ENCODE measurements around the gene NCEH1. TPM values are rescaled to one million over a fixed set of nuclear protein-coding genes. Genes with fewer than 3 reads are reported as not detected.

NCEH1 gene
- total RNA-seq, 1 experiment from 2014 or later, result 11.5 TPM

DNA sequence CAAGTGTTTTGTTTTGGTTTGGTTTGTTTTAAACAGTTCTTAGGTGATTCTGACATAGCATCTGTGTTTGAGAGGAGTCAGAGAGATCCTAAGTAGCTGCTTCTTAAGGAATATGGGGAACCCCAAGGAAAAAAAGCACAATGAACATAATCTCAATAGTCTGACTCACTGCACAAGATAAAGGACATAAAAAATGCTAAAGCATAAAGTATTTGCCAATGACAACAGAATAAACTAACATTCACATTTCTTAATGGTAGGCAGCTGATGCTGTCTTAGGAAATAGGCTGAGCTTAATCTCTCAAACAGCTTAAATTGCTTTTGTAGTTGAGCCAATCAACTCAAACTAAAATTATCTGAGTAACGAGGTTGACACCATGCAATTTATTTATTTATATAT is 2.9 kb downstream of the NCEH1 start:
- peaks cover 15 to 27% of the 10 kb centered on the region in 2 experiments for H3K4me1 ChIP-seq (ENCODE audit: control insufficient read depth in 1 of 2, insufficient read depth in 2 of 2, low read length in 2 of 2)
- DNase-seq (ENCODE audit: low read depth, low spot score), result no peak
- ChIA-PET RAD21 (ENCODE audit: low non-redundant PET in 1 of 2, low total read pairs in 2 of 2, uncharacterized antibody in 2 of 2, unreplicated experiment in 2 of 2) (no interaction called here), CTCF (no interaction called here), POLR2A (no interaction called here)
- no peaks in the 10 kb centered on the region for H3K9me2 ChIP-seq (ENCODE audit: insufficient read depth)
- no peaks in the 10 kb centered on the region for H4K20me1 ChIP-seq (ENCODE audit: insufficient read depth)
- TF ChIP-seq ZFX (IDR thresholded peaks at IDR 0.05), result no peak
- TF ChIP-seq, protein P1, sequence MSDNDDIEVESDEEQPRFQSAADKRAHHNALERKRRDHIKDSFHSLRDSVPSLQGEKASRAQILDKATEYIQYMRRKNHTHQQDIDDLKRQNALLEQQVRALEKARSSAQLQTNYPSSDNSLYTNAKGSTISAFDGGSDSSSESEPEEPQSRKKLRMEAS (IDR thresholded peaks at IDR 0.05), result no peak
- TF ChIP-seq, protein P2, sequence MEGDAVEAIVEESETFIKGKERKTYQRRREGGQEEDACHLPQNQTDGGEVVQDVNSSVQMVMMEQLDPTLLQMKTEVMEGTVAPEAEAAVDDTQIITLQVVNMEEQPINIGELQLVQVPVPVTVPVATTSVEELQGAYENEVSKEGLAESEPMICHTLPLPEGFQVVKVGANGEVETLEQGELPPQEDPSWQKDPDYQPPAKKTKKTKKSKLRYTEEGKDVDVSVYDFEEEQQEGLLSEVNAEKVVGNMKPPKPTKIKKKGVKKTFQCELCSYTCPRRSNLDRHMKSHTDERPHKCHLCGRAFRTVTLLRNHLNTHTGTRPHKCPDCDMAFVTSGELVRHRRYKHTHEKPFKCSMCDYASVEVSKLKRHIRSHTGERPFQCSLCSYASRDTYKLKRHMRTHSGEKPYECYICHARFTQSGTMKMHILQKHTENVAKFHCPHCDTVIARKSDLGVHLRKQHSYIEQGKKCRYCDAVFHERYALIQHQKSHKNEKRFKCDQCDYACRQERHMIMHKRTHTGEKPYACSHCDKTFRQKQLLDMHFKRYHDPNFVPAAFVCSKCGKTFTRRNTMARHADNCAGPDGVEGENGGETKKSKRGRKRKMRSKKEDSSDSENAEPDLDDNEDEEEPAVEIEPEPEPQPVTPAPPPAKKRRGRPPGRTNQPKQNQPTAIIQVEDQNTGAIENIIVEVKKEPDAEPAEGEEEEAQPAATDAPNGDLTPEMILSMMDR (IDR thresholded peaks at IDR 0.05 in 2 of 3, conservative IDR thresholded peaks at IDR 0.05 in 1 of 3; ENCODE audit: borderline replicate concordance in 1 of 3, insufficient read depth in 1 of 3, low read depth in 2 of 3, low read length in 2 of 3), result no peak
- no peak for TF ChIP-seq JUND (IDR thresholded peaks at IDR 0.05)
- ATAC-seq, result no peak
- H3K9me3 ChIP-seq (ENCODE audit: control insufficient read depth in 1 of 2, insufficient read depth in 1 of 2, low read depth in 1 of 2, low read length in 2 of 2), result no peaks in the 10 kb centered on the region
- no peaks in the 10 kb centered on the region for H3K36me3 ChIP-seq (ENCODE audit: control insufficient read depth in 1 of 2, insufficient read depth in 2 of 2, low read length in 2 of 2)
- H2AFZ ChIP-seq (ENCODE audit: low read depth, low read length, poor library complexity, severe bottlenecking), result no peak overlapping the region
- BruUV-seq (replicated peaks), result no TSS peak
- no peak overlapping the region for H3K9ac ChIP-seq (ENCODE audit: low read length)
- H3K79me2 ChIP-seq (ENCODE audit: insufficient read depth, low read length), result peaks cover 57% of the 10 kb centered on the region
- no peaks in the 10 kb centered on the region for H3K27me3 ChIP-seq (ENCODE audit: insufficient read depth, low read length)
- no peak overlapping the region for H3K4me2 ChIP-seq (ENCODE audit: low read length)
- H3K4me3 ChIP-seq (replicated peaks in 1 of 2; ENCODE audit: low read depth in 1 of 2, low read length in 2 of 2), result no peak overlapping the region
- intact Hi-C loops (cut with micrococcal nuclease), result no loop called here
- H3K27ac ChIP-seq (ENCODE audit: low read depth, low read length), result no peak overlapping the region

DNA sequence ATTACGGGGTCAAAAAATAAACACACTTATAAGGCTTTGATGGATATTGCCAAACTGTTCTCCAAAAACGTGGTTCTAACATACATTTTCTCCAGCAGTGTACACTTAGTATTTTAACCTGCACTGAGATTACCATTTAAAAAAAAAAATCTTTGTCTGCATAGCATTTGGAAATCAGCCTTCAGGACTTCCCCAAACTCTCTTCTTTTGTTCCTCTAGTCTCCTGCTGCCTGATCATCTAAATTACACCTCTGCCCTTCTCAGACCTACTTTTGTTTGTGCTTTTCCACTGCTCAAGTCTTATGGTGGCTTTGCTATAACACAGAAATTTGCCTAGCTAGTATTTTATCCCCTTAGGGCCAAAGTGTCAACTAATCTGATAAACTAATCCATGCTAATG is 3.8 kb downstream of the NCEH1 start:
- Histone ChIP-seq H3K4me1 (ENCODE audit: control insufficient read depth in 1 of 2, insufficient read depth in 2 of 2, low read length in 2 of 2) (peaks cover 14 to 24% of the 10 kb centered on the region in 2 experiments), H3K4me3 (replicated peaks in 1 of 2; ENCODE audit: low read depth in 1 of 2, low read length in 2 of 2) (no peak overlapping the region), H3K36me3 (ENCODE audit: control insufficient read depth in 1 of 2, insufficient read depth in 2 of 2, low read length in 2 of 2) (no peaks in the 10 kb centered on the region), H3K79me2 (ENCODE audit: insufficient read depth, low read length) (peaks cover 66% of the 10 kb centered on the region), H3K9ac (ENCODE audit: low read length) (no peak overlapping the region), H3K27ac (ENCODE audit: low read depth, low read length) (no peak overlapping the region), H3K27me3 (ENCODE audit: insufficient read depth, low read length) (no peaks in the 10 kb centered on the region), H4K20me1 (ENCODE audit: insufficient read depth) (no peaks in the 10 kb centered on the region), H2AFZ (ENCODE audit: low read depth, low read length, poor library complexity, severe bottlenecking) (no peak overlapping the region), H3K4me2 (ENCODE audit: low read length) (no peak overlapping the region), H3K9me2 (ENCODE audit: insufficient read depth) (no peaks in the 10 kb centered on the region), H3K9me3 (ENCODE audit: control insufficient read depth in 1 of 2, insufficient read depth in 1 of 2, low read depth in 1 of 2, low read length in 2 of 2) (no peaks in the 10 kb centered on the region)
- no peak for DNase-seq (ENCODE audit: low read depth, low spot score)
- intact Hi-C loops (cut with micrococcal nuclease), result no loop called here
- ChIA-PET RAD21 (ENCODE audit: low non-redundant PET in 1 of 2, low total read pairs in 2 of 2, uncharacterized antibody in 2 of 2, unreplicated experiment in 2 of 2) (no interaction called here), CTCF (no interaction called here), POLR2A (no interaction called here)
- no peak for ATAC-seq
- no TSS peak for BruUV-seq (replicated peaks)
- TF ChIP-seq ELF1 (IDR thresholded peaks at IDR 0.05; ENCODE audit: borderline replicate concordance, low read depth), result no peak
- TF ChIP-seq, protein P1 (IDR thresholded peaks at IDR 0.05), result no peak
- TF ChIP-seq, protein P3, sequence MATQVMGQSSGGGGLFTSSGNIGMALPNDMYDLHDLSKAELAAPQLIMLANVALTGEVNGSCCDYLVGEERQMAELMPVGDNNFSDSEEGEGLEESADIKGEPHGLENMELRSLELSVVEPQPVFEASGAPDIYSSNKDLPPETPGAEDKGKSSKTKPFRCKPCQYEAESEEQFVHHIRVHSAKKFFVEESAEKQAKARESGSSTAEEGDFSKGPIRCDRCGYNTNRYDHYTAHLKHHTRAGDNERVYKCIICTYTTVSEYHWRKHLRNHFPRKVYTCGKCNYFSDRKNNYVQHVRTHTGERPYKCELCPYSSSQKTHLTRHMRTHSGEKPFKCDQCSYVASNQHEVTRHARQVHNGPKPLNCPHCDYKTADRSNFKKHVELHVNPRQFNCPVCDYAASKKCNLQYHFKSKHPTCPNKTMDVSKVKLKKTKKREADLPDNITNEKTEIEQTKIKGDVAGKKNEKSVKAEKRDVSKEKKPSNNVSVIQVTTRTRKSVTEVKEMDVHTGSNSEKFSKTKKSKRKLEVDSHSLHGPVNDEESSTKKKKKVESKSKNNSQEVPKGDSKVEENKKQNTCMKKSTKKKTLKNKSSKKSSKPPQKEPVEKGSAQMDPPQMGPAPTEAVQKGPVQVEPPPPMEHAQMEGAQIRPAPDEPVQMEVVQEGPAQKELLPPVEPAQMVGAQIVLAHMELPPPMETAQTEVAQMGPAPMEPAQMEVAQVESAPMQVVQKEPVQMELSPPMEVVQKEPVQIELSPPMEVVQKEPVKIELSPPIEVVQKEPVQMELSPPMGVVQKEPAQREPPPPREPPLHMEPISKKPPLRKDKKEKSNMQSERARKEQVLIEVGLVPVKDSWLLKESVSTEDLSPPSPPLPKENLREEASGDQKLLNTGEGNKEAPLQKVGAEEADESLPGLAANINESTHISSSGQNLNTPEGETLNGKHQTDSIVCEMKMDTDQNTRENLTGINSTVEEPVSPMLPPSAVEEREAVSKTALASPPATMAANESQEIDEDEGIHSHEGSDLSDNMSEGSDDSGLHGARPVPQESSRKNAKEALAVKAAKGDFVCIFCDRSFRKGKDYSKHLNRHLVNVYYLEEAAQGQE (IDR thresholded peaks at IDR 0.05; ENCODE audit: low read depth), result no peak
- TF ChIP-seq JUND (IDR thresholded peaks at IDR 0.05), result no peak
- TF ChIP-seq SP1 (IDR thresholded peaks at IDR 0.05; ENCODE audit: low read depth), result no peak
- no peak for TF ChIP-seq RAD21 (IDR thresholded peaks at IDR 0.05; ENCODE audit: low read depth)
- TF ChIP-seq POLR2A (IDR thresholded peaks at IDR 0.05; ENCODE audit: borderline replicate concordance, extremely low read depth, insufficient read depth, insufficient read length), result no peak
- TF ChIP-seq, protein P2 (IDR thresholded peaks at IDR 0.05 in 2 of 3, conservative IDR thresholded peaks at IDR 0.05 in 1 of 3; ENCODE audit: borderline replicate concordance in 1 of 3, insufficient read depth in 1 of 3, low read depth in 2 of 3, low read length in 2 of 3), result no peak
- TF ChIP-seq TCF7L2 (IDR thresholded peaks at IDR 0.05; ENCODE audit: borderline replicate concordance, extremely low read depth, insufficient read depth, insufficient read length), result no peak
- TF ChIP-seq POLR2AphosphoS5 (IDR thresholded peaks at IDR 0.05; ENCODE audit: low read depth, low read length), result no peak
- TF ChIP-seq EZH2 (IDR thresholded peaks at IDR 0.05), result no peak

Measured in HCT116 (cell line).